GM12891 (cell line): ENCODE data around the gene GATAD2A.

Source experiments
- POLR2A ChIP-seq: IDR thresholded peaks from 2 replicates; pipeline ENCODE4 v1.6.1; 2011; ENCODE audit warnings: low read depth, low read length, control low read depth
- SPI1 ChIP-seq: IDR thresholded peaks from 2 replicates; pipeline ENCODE4 v1.6.1; 2011; ENCODE audit warnings: low read depth, low read length, control low read depth

- TF ChIP-seq SPI1 = no peak
- TF ChIP-seq POLR2A = no peak
These were observed 5.6 kb upstream of the GATAD2A start for GRCh38 chr19:19399733-19400433.
